ENCODE results near the gene METTL6.

METTL6 gene

DNA sequence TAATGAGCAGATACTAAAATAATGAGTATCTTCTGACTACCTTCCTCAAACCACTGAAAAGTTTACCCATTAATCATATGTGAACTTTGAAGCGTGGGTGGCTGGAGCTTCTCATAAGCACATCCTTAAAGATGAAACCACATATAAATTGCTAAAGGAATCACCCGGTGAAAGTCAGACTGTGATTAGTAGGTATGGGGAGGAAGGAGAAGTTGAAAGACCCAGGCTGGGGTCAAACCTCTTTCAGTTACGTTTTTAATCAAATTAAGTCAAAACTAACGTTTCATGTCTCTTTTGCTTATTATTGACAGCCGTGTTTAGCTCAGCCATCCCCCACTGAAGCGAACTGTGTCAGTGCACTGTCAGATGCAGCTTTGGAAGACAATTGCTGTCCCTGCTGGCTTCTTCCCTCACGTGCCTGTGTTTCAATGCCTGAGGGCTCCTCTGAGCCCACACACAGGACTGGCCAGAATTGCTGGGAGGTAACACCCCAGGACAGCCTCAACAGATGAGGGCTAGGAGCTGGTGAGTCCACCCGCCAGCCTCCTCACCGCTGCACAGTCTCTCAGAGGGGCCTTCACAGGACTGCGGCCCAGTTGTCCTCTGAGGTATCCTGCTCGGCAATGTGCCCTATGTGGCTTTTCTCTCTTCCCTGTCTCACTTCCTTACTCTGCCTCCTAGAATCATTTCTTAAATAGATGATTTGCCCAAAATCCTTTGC is 65.7 kb downstream of the METTL6 start:
- DNase-seq = no peak

DNA sequence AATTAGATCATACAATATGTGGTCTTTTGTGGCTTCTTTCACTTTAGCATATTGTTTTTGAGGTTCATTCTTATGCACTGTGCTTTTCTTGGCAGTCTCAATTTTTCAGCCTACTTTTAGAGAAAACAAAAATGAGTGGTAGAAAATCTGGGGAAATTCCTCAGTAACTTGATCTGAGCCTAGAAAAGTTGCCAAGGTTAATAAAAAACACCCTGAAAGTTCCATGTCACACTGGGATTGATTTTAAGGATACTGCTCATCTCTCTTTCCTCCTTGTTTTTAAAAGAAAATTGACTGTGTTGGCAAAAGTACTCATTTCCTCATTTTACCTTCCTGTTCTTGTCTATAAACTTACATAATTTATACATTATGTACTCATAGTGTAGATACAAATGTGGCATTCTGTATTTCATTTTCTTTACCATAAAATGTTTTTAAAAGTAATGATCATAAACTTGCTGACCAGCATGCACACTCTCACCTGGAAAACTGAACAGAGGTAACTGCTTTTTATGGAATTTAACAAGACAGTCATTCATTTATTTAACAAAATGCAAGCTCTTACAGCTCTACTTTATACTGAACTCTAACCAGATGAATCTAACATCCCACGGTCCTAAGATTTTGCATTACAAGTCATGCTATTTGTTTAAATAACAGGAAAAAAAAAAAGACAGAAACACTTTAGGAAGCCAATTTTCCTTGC is 66.4 kb downstream of the METTL6 start:
- no peak for DNase-seq
